ENCODE data around the gene NFKBIE.

NFKBIE gene

GRCh38 chr6:44284121-44284520 lies 18.8 kb upstream of the NFKBIE start:
- TF ChIP-seq, protein P1, sequence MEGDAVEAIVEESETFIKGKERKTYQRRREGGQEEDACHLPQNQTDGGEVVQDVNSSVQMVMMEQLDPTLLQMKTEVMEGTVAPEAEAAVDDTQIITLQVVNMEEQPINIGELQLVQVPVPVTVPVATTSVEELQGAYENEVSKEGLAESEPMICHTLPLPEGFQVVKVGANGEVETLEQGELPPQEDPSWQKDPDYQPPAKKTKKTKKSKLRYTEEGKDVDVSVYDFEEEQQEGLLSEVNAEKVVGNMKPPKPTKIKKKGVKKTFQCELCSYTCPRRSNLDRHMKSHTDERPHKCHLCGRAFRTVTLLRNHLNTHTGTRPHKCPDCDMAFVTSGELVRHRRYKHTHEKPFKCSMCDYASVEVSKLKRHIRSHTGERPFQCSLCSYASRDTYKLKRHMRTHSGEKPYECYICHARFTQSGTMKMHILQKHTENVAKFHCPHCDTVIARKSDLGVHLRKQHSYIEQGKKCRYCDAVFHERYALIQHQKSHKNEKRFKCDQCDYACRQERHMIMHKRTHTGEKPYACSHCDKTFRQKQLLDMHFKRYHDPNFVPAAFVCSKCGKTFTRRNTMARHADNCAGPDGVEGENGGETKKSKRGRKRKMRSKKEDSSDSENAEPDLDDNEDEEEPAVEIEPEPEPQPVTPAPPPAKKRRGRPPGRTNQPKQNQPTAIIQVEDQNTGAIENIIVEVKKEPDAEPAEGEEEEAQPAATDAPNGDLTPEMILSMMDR (IDR thresholded peaks at IDR 0.05) = no peak

DNA sequence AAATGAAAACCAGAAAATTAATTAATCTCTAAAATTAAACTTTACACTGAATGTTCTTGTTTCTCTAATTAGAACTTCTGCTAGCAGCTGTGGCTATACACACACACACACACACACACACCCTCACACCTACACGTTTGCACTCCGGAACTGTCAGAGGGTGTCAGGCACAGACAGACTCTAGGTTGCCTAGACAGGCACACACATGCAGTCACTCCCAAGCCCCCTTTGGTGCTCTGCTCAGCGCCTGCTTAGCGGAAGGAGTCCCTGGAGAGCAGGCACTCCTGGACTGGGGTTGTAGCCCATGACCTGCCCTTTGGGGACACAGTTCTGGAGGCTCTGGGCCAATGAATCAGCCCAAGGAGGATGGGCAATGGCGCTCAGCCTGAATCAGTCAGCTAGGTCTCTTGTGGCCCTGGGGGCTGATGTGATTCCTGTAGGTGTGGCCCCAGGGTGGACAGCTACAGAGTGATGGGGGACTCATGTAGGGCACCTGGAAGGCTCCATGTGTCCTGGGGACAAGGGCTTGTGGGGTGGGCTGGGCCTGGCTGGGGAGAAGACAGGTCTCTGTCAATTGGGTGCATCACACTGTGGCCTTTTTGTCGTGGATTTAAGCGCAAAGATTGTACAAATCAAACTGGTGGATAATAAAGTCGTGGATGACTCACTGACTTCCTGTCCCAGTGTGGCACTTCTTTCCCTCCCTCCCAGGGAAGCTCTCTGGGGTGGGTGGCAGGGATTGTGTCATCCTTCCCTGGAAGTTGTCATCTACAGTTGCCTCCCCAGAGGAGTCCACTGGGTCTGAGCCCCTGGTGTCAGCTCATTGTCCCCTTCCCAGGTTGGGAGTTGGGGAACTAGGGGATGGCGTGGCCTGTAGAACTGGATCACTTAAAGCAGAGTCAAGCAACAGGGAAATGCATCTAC lies 13.7 kb upstream of the NFKBIE start:
- TF ChIP-seq, protein P1 (IDR thresholded peaks at IDR 0.05) = no peak

DNA sequence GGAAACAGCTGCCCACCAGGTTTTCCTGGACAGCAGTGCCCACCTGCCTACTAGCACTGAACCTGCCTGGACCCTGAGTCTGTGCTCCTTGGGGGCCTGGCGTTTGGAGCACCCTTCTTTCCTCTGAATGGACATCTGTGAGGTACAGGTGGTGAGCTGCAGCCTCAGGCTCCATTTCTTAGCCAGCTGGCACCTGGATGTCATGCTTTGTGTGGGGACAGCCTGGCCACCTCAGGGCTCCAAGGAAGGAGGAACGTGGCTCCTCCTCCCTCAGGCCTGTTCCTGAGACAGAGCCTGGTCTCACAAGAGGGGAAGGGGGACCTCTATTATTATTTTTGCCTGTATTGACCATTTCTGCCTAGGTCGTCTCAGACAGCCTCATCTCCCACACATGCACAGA lies 13.0 kb upstream of the NFKBIE start:
- TF ChIP-seq, protein P1 (IDR thresholded peaks at IDR 0.05) = no peak

- TF ChIP-seq, protein P1 (IDR thresholded peaks at IDR 0.05) = no peak
Measured at GRCh38 chr6:44277763-44278162, 12.4 kb upstream of the NFKBIE start.

DNA sequence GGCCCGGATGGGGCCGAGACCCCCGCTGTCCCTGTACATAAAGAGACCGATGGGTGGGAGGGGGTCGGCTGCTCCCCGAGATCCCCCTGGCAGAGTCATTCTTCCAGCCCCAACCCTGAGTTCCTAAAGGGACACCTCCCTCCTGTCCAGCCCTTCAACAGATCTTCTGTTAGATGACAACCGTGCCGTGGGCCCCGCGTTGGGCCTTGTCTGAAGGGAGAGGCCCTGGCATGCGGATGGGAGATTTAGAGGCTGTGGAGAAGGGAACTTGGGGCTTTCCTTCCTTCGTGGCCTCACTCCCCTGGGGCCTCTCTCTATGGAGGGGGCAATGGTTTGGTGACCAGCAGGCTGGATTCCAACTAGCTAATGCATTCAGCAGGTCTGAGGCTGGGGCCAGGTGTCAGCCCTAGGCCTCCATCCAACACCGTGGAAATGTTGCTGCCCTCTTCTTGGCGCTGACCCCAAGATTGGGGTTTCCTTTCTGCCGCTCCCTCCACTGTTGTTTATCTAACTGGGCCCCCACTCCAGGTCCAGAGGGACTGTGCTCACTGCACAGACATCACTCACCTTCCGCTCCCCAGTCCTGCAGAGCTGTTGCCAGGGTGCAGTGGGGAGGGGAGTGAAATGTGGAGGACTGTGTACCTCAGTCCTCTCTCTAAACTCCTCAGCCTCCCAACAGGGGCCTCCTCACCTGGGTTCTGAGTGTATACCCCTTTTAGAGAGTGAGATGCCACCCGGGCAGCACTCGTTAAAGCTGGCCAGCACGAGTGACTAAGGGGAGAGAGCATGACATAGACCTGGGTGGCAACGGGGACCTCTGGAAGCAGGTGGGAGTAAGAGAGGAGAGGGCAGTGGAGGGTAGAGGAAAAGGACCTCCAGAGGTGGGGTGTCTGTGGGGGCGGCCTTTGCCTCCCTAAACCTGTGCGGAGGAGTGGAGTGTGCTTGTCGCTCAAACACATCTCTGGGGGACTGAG lies 11.6 kb upstream of the NFKBIE start:
- TF ChIP-seq, protein P1 (IDR thresholded peaks at IDR 0.05) = no peak

- TF ChIP-seq, protein P1 (IDR thresholded peaks at IDR 0.05) = no peak
Measured at GRCh38 chr6:44275749-44276648, 10.6 kb upstream of the NFKBIE start.

Measured in LNCAP (cell line).